Heart left ventricle (tissue), 16 donors: ENCODE measurements around the gene CALML5. TPM values are rescaled to one million over a fixed set of nuclear protein-coding genes. Genes with fewer than 3 reads are reported as not detected.

Source experiments
- ATAC-seq, 4 donors: fragments of 200-7000 bp; cut with Tn5 transposase; one replicate each; pipeline ENCODE4 v1.9.1; 2020 to 2022; ENCODE audit warnings: moderate library complexity in 4 of 4, mild to moderate bottlenecking in 3 of 4, moderate number of reproducible peaks in 1 of 4
- DNase-seq, 5 donors: peaks; one replicate each; pipeline ENCODE4 v3.0.0-alpha.2; 2020
- H3K27ac ChIP-seq, 12 donors: fragments of 200-600 bp; sonication (generic) in 4 of 12; one replicate each; pipeline versions ENCODE4 v1.5.0 to v1.8.0; 2016 to 2022; ENCODE audit warnings: mild to moderate bottlenecking in 2 of 12
- H3K27me3 ChIP-seq, 9 donors: fragments of 200-600 bp; sonication (generic) in 2 of 9; one replicate each; pipeline versions ENCODE4 v1.5.1 to v1.8.0; 2016 to 2022; ENCODE audit warnings: mild to moderate bottlenecking in 3 of 9
- H3K36me3 ChIP-seq, 9 donors: fragments of 200-600 bp; sonication (generic) in 2 of 9; one replicate each; pipeline versions ENCODE4 v1.5.0 to v1.8.0; 2018 to 2022; ENCODE audit warnings: mild to moderate bottlenecking in 2 of 9
- H3K4me1 ChIP-seq, 12 donors: fragments of 200-600 bp; sonication (generic) in 4 of 12; one replicate each; pipeline versions ENCODE4 v1.5.0 to v1.8.0; 2016 to 2022; ENCODE audit warnings: mild to moderate bottlenecking in 3 of 12
- H3K4me3 ChIP-seq, 12 donors: fragments of 200-600 bp; sonication (generic) in 4 of 12; one replicate each; pipeline versions ENCODE4 v1.5.0 to v1.8.0; 2017 to 2022; ENCODE audit warnings: mild to moderate bottlenecking in 9 of 12, moderate library complexity in 4 of 12
- H3K9me3 ChIP-seq, 12 donors: fragments of 200-600 bp; sonication (generic) in 4 of 12; one replicate each; pipeline versions ENCODE4 v1.5.0 to v1.8.0; 2016 to 2022; ENCODE audit warnings: mild to moderate bottlenecking in 1 of 12
- CTCF ChIP-seq, 12 donors: fragments of 200-600 bp; sonication (generic) in 4 of 12; IDR thresholded peaks; one replicate each; pipeline versions ENCODE4 v1.5.0 to v1.8.0; 2018 to 2022; ENCODE audit warnings: antibody characterized with exemption in 12 of 12, mild to moderate bottlenecking in 5 of 12
- POLR2A ChIP-seq, 2 donors: fragments of 450-650 bp; IDR thresholded peaks; one replicate each; pipeline ENCODE4 v1.6.1; 2017; ENCODE audit warnings: antibody characterized with exemption in 2 of 2, mild to moderate bottlenecking in 2 of 2, moderate library complexity in 2 of 2
- WGBS, 4 donors: extraction: QIAGEN DNeasy Blood & Tissue Kit in 2 of 4; methylation state at CpG; one replicate each; pipeline versions ENCODE4 v1.1.5 to v1.1.7; 2013 to 2018; 5-methylcytosine and 5-hydroxymethylcytosine counted together
- intact Hi-C, 10 donors: fragments of 100-400 bp; cut with DNase I; formaldehyde crosslinking; loops; one replicate each; pipeline versions ENCODE4 v1.11.1 to v1.14.2; 2022
- polyA plus RNA-seq, 2 donors: library from polyadenylated mRNA; stranded (reverse); fragments of 200-250 nt; gene quantifications; one replicate each; pipeline ENCODE4 v1.2.3, GENCODE V29; 2013
- total RNA-seq, 9 donors: library from RNA; depleted of rRNA in 2 of 9; stranded (reverse); fragments of >200 nt in 2 of 9; fragmentation: NEBNext Ultra II Directional in 3 of 9; extraction: Animal tissue kit (Norgen Biotek cat#: 25700) in 3 of 9; gene quantifications; one replicate each; pipeline versions ENCODE4 v1.1.0 to v1.2.4, GENCODE V29; 2016 to 2023
- donor health status: ischemic (EF 13 %, LVEDD 7.1; RV severe dilation, severe dysfunction).
- donor health status: healthy with polysubstance abuse.
- donor health status: DM: no; HTN: yes; CAD: no.
- donor health status: DM: no; HTN: no; CAD: no.
- donor health status: ischemic (EF 25% LVEDD 6.9; RV normal size, moderate dysfunction).
- donor health status: ischemic (EF 25% LVEDD 5.7; RV mildly dilated, moderate dysfunction).
- donor health status: healthy.
- donor health status: DM: yes; HTN: yes; CAD: no.
- donor health status: ischemic (EF 35%, LVEDD 5.7; RV mildly dilated, moderate dysfunction).
- donor health status: nonischemic (EF 11% LVEDD 7.7; RV severe dilation, severe dysfunction).
- donor health status: DM: yes; HTN: yes; CAD: no.
- donor health status: PGD.
- donor health status: ischemic (EF 29% LVEDD 5.4; RV normal size, mild dysfunction).
- donor health status: nonischemic (EF 23%, LVEDD 6.1; RV moderate dilation, normal function).

Gene CALML5
- total and polyA plus RNA-seq, 11 donors: not detected

GRCh38 chr10:5526691-5527331 lies 27.4 kb upstream of the CALML5 start:
- Histone ChIP-seq H3K9me3 (no peaks in the 10 kb centered on the region), H3K27me3 (no peaks in the 10 kb centered on the region), H3K27ac (no peak overlapping the region), H3K4me1 (peaks cover 0 to 11% (median 0%) of the 10 kb centered on the region in 12 donors), H3K36me3 (no peaks in the 10 kb centered on the region), H3K4me3 (no peak overlapping the region)
- 82 to 92% (median 91%) methylated on average over 7 to 8 of the region's 8 CpGs for WGBS, 4 donors
- intact Hi-C loops: no loop called here
- peak in 1 of 5 donors; percentile 20 for DNase-seq
- no peak for ATAC-seq
- TF ChIP-seq CTCF (IDR thresholded peaks at IDR 0.05) (no peak), POLR2A (IDR thresholded peaks at IDR 0.05) (no peak)

- TF ChIP-seq CTCF (IDR thresholded peaks at IDR 0.05) (no peak), POLR2A (IDR thresholded peaks at IDR 0.05) (no peak)
- Histone ChIP-seq H3K36me3 (no peaks in the 10 kb centered on the region), H3K4me1 (peaks cover 0 to 11% (median 0%) of the 10 kb centered on the region in 12 donors), H3K27ac (no peak overlapping the region), H3K9me3 (no peaks in the 10 kb centered on the region), H3K4me3 (no peak overlapping the region), H3K27me3 (no peaks in the 10 kb centered on the region)
- no peak for ATAC-seq
- intact Hi-C loops: no loop called here
- peak in 1 of 5 donors; percentile 47 for DNase-seq
- 80 to 88% (median 87%) methylated on average over 24 to 34 of the region's 34 CpGs for WGBS, 4 donors
Measured at GRCh38 chr10:5525561-5526341, 26.4 kb upstream of the CALML5 start.

GRCh38 chr10:5524641-5525560 lies 25.5 kb upstream of the CALML5 start, which contains the start of gene CALML3:
Gene CALML3, plus strand, starts transcription at chr10:5524961. Its CDS starts 125 bp downstream, at chr10:5525086.
- DNase-seq: peak in 1 of 5 donors; percentile 64
- 94 to 95% (median 95%) methylated on average over 42 to 64 of the region's 64 CpGs for WGBS, 4 donors
- H3K27ac ChIP-seq: no peak within 1 kb of the TSS
- H3K36me3 ChIP-seq: no peaks in the 10 kb centered on the region
- no peak within 1 kb of the TSS for H3K4me3 ChIP-seq
- no peaks in the 10 kb centered on the region for H3K27me3 ChIP-seq
- peaks cover 0 to 6% (median 0%) of the 10 kb centered on the region in 12 donors for H3K4me1 ChIP-seq
- no peak for ATAC-seq
- intact Hi-C loops: no loop called here
- no peaks in the 10 kb centered on the region for H3K9me3 ChIP-seq
- TF ChIP-seq CTCF (IDR thresholded peaks at IDR 0.05): no peak
- no peak for TF ChIP-seq POLR2A (IDR thresholded peaks at IDR 0.05)
